Fibroblast of villous mesenchyme (primary cell): ENCODE results near the gene TMEM121B. TPM values are rescaled to one million over a fixed set of nuclear protein-coding genes. Genes with fewer than 3 reads are reported as not detected.

ENCODE experiments used
- DNase-seq: peaks from one replicate; pipeline ENCODE4 v3.0.0-alpha.2; 2010; ENCODE audit warnings: low read depth
- H3K4me3 ChIP-seq: 2 replicates; pipeline ENCODE4 v1.5.1; 2011; ENCODE audit warnings: low read depth, mild to moderate bottlenecking, low read length
- CTCF ChIP-seq: IDR thresholded peaks from 2 replicates; pipeline ENCODE4 v1.5.1; 2012; ENCODE audit warnings: low read depth, mild to moderate bottlenecking, low read length; ENCODE audit not compliant: insufficient read depth
- total RNA-seq: library from RNA; depleted of rRNA; stranded (reverse); fragments of >200 nt; gene quantifications from 2 replicates; pipeline ENCODE4 v1.2.3, GENCODE V29; 2012

Gene TMEM121B
- total RNA-seq, 1 donor: under 0.01 TPM

GRCh38 chr22:17158568-17159503 lies 37.7 kb upstream of the TMEM121B start, which contains the start of gene HDHD5:
Gene HDHD5, minus strand, starts transcription at chr22:17159277. Its CDS starts 26 bp downstream, at chr22:17159251.
- peak within 1 kb of the TSS; percentile 72 for H3K4me3 ChIP-seq
- DNase-seq: peak; percentile 87
- no peak for TF ChIP-seq CTCF

- TF ChIP-seq CTCF: no peak
- peak overlapping the region; percentile 72 for H3K4me3 ChIP-seq
Observed at GRCh38 chr22:17158176-17158567, 37.0 kb upstream of the TMEM121B start.

GRCh38 chr22:17157714-17158113 lies 36.6 kb upstream of the TMEM121B start:
- H3K4me3 ChIP-seq: no peak overlapping the region
- no peak for DNase-seq
- TF ChIP-seq CTCF: no peak

More at GRCh38 chr22:17158176-17158567, 37.0 kb upstream of the TMEM121B start:
- DNase-seq: no peak

- no peak for DNase-seq
- no peak for TF ChIP-seq CTCF
- no peak overlapping the region for H3K4me3 ChIP-seq
Observed at GRCh38 chr22:17155941-17156340, 34.8 kb upstream of the TMEM121B start.

DNA sequence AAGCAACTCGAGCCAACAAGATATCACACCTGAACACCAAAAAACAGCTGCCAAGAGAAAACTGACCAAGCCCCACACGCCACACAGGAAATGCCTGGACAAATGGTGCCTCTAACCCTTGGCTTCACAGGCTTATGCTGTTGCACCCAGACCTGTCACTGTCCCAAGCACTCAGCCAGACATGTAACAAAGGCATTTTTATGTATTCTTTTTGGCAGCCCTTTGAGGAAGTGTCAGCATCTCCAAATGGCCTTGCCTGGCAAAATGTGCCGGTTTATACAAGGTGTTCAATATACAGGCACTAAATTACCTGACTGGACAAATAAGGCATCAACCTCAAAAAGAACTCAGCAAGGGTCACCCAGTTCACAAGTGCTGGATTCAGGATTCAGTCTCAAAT lies 31.8 kb upstream of the TMEM121B start:
- no peak for DNase-seq
- no peak for TF ChIP-seq CTCF

DNA sequence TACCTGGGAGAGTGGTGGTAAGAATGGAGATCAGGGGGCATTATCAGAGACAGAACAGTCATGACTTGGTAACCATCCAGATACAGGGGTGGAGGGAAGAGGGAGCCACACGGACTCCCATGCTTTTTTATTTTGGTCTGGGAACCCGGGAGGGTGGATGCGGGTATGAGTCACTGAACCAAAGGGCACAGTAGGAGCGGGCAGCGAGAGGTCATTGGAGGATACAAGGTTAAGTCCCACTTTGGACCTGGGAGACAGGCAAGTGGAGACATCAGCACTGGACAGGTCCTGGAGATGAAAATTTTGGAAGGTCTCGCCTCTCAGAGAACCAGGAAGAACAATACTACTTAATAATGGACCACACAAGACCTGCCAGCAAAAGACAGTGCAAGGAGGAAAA lies 31.2 kb upstream of the TMEM121B start:
- no peak overlapping the region for H3K4me3 ChIP-seq
- TF ChIP-seq CTCF: no peak
- no peak for DNase-seq

More for the DNA sequence above, 31.8 kb upstream of the TMEM121B start:
- no peak overlapping the region for H3K4me3 ChIP-seq
